GM12864 (cell line): ENCODE data around the gene TGFBR1.
A peak's percentile ranks its signal among the peaks of the same experiment; 100 is the strongest.
"Not testable (repeated sequence)": the region's sequence is repeated elsewhere in the genome, so short reads cannot be mapped to it uniquely, and the experiment has no call there.

Experiments
- DNase-seq: peaks from one replicate; pipeline ENCODE4 v3.0.0-alpha.2; 2011; ENCODE audit warnings: low read depth
- H3K4me3 ChIP-seq: 2 replicates; pipeline ENCODE4 v1.5.1; 2011; ENCODE audit warnings: mild to moderate bottlenecking, low read depth, low read length, control low read depth
- CTCF ChIP-seq: IDR thresholded peaks from 2 replicates; pipeline ENCODE4 v1.5.1; 2011; ENCODE audit warnings: low read depth, mild to moderate bottlenecking, moderate library complexity, low read length, control low read depth, inconsistent platforms; ENCODE audit errors: missing control alignments

The TGFBR1 gene

GRCh38 chr9:99096409-99096808, 8.5 kb upstream of the TGFBR1 start:
- TF ChIP-seq CTCF: no peak

GRCh38 chr9:99099806-99100585, 4.9 kb upstream of the TGFBR1 start:
- DNase-seq, H3K4me3 ChIP-seq: not testable (repeated sequence)

More at GRCh38 chr9:99096409-99096808, 8.5 kb upstream of the TGFBR1 start:
- no peak overlapping the region for H3K4me3 ChIP-seq
- no peak for DNase-seq

GRCh38 chr9:99101271-99101670, 3.6 kb upstream of the TGFBR1 start:
- no peak for DNase-seq
- H3K4me3 ChIP-seq: no peak overlapping the region
- TF ChIP-seq CTCF: no peak

- DNase-seq: no peak
- TF ChIP-seq CTCF: no peak
- H3K4me3 ChIP-seq: no peak overlapping the region
These were observed 3.1 kb upstream of the TGFBR1 start for GRCh38 chr9:99101812-99102211.

GRCh38 chr9:99103054-99103895, 1.6 kb upstream of the TGFBR1 start:
- DNase-seq: no peak
- no peak overlapping the region for H3K4me3 ChIP-seq

GRCh38 chr9:99103901-99104458, 933 bp upstream of the TGFBR1 start:
- H3K4me3 ChIP-seq: peak overlapping the region; percentile 55
- no peak for TF ChIP-seq CTCF
- DNase-seq: no peak

More at GRCh38 chr9:99103054-99103895, 1.6 kb upstream of the TGFBR1 start:
- TF ChIP-seq CTCF: no peak
